Nucleus accumbens (tissue), 56 donors: Measurements from ENCODE around the gene STK11.
"Not testable (repeated sequence)": the region's sequence is repeated elsewhere in the genome, so short reads cannot be mapped to it uniquely, and the experiment has no call there.

Source experiments
- DNase-seq, 56 donors: peaks; one replicate each; lab custom pipeline; 2025; lab: John Stamatoyannopoulos, UW

The STK11 gene

DNA sequence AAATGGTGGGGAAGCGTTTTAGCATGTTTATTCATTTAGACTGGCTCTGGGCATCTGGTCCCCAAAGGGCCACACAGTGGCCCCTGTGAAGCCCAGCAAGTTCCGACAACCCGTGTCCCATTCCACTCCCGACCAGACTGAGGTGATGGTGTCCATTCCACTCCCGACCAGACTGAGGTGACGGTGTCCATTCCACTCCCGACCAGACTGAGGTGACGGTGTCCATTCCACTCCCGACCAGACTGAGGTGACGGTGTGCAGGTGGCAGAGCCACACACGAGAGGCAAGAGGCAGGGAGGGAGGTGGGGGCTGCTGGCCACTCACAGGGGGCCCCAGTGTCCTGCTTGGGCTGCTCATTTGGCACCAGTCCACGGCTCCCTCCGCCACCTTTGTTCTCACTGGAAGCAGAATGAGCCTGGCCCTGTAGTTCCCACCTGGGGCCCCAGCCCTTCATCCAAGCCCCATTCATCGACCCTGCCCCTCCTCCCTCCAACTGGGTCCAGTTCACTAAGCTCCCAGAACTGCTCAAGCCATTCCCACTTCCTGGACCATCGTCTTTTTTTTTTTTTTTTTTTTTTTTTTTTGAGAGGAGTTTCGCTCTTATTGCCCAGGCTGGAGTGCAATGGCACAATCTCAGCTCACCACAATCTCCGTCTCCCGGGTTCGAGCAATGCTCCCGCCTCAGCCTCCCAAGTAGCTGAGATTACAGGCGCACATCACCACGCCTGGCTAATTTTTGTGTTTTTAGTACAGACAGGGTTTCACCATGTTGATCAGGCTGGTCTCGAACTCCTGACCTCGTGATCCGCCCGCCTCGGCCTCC is 40.9 kb downstream of the STK11 start:
- not testable (repeated sequence) for DNase-seq

DNA sequence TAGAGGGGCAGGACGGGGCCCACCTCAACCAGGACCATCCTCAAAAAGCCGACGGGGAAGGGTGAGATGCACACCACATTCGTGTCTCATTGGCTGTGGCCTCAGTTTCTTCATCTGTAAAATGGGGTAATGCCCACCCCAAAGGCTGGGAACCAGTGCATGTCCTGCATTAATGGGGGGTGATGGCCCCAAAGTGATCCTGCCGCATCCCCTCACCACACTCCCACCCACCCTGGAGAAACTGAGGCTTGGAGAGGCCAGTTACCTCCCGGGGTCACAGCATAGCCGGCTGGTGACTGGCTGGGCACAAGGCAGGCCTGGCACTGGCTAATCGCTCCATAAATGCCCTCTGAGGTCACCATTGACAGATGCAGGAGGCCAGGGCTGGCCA is 42.2 kb downstream of the STK11 start:
- no peak for DNase-seq

DNA sequence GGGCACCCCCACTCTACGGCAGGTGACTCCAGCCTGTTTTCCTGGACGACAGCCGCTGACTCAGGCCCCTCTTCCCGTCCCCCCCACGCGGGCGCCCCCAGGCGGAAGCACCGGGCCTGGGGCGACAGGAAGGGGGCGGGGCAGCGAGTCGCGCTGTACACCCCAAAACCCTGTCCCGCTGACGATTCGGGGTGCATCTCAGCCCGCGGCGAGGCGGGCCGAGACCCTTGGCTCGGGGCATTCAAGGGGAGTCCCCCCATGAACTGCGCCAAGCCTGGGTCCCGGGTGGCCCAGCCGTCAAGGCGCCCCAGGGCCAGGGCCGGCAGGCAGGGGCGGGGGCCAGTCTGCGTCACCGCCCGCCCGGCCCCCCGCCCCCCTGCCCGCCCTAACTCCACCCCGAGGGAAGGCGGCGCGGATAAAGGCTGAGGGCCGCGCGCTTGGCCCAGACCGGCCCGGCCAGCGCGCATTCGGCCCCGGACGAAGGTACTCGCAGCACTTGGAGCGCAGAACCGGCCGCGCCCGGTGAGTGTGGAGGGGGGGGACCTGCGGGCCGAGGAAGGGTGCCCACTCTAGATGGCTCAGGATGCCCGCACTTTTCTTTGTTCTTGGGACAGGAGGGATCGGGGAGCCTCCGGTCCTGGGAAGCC is 42.7 kb downstream of the STK11 start, which contains the start of gene MIDN:
TSS of gene MIDN (plus strand) at position 445 of the 647 bp plus-strand sequence. CDS start 1,714 bp downstream, outside the sequence.
- peak in 46 of 56 donors; percentile 32 to 89 (median 71) for DNase-seq

DNA sequence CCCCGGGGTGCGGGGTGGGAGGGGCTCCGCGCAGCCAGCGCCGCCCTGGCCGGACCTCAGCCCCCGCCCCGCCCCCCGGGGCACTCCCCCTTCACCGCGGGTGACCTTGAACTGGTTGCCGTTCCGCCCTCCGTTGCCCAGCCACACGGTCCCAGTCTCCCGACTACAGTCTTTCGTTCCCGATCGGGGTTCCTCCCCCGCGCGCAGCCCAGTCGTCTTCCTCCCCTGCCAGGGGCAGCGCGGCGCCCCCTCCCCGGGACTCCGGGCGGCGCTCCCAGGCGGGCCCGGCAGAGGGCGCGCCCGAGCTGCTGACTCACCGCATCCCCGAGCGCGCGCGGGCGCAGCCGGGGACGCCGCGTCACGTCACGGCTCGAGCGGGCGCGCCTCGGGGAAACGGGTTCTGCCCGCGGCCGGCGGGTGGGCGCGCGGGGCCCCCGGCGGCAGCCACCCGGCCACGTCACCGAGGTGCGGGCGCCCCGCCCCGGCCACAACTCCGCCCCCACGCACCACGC is 43.3 kb downstream of the STK11 start:
- DNase-seq: peak in 49 of 56 donors; percentile 45 to 89 (median 77)

DNA sequence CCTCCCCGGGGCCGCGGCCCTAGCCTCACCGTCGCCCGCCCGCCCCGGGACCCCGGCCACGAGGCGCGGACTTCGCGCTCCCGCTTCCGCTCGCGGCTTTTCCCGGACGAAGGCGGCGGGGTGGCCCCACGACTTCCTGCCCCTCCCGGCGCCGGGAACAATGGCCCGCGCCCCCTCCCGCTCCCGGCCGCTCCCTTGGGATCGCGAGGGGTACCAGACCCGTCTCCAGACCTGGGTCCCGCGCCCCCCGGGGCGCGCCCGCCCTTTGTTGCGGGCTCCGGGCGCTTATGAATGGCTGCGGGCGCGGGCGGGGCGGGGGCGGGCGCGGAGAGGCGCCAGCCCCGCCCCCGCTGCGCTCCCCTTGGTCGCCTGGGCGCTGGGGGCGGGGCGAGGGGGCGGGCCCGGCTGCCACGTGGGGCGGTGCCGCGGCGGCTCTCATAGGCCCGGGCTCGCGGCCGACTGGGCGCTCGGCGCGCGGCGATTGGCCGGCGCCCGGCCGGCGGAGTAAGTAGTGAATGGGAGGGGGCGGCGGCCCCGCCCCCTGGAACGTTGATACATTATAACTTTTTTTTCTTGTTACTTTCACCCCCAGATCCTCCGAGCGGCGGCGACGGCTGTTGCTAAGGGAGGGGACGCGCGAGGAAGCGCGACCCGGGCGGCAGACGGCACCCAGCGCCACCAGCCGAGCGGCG is 43.9 kb downstream of the STK11 start:
- DNase-seq: peak; percentile 52 to 95 (median 87)

DNA sequence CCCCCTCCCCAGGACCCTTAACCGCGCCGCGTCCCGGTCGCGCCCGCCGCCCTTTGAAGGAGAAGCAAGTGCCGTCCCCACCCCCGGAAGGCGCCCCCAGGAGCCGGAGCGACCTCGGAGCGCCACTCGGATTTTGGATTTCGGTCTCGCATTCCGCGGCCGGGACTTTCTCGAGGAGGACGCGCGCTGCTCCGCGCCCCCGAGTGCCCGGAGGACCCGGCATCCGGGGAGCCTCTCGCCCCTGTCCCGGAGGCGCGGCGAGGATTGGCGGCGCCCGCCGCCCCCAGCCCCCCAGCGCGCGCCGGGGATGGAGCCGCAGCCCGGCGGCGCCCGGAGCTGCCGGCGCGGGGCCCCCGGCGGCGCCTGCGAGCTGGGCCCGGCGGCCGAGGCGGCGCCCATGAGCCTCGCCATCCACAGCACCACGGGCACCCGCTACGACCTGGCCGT is 44.4 kb downstream of the STK11 start:
- peak in 1 of 56 donors; percentile 46 for DNase-seq

DNA sequence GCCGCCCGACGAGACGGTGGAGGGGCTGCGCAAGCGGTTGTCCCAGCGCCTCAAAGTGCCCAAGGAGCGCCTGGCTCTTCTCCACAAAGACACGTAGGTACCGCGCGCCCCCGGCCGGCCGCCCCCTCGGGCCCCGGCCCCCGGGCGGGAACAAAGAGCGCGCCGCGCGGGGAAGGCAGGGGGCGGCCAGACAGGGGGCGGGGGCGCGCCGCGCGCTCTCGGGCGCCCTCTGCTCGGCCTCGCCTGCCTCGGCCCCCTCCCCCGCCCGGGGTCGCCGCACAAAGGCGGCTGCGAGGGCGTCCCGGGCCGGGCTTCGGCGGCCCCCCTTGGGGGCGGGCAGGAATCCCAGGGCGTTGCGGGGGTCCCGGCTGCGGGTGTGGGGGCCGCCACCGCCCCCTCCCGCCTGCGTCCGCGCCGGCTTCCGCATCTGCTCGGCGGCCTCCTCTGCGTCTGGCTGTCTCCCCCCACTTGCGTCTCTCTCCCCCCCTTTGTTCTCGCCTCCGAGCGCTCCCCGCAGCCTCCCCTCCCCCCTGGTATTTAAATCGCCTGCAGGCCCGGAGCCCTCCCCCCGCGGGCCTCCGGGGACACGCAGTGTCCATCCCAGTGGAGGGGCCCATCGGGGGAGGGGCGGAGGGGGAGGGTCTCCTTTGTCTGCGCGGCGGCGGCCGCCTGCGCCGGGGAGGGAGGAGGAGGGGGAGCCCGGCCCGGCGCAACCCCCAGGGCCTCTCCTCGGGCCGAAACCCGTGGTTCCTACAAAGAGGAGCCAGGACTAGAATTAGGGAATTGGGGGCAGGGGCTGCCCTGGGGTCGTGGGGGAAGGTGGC is 45.1 kb downstream of the STK11 start:
- peak in 47 of 56 donors; percentile 21 to 75 (median 59) for DNase-seq

DNA sequence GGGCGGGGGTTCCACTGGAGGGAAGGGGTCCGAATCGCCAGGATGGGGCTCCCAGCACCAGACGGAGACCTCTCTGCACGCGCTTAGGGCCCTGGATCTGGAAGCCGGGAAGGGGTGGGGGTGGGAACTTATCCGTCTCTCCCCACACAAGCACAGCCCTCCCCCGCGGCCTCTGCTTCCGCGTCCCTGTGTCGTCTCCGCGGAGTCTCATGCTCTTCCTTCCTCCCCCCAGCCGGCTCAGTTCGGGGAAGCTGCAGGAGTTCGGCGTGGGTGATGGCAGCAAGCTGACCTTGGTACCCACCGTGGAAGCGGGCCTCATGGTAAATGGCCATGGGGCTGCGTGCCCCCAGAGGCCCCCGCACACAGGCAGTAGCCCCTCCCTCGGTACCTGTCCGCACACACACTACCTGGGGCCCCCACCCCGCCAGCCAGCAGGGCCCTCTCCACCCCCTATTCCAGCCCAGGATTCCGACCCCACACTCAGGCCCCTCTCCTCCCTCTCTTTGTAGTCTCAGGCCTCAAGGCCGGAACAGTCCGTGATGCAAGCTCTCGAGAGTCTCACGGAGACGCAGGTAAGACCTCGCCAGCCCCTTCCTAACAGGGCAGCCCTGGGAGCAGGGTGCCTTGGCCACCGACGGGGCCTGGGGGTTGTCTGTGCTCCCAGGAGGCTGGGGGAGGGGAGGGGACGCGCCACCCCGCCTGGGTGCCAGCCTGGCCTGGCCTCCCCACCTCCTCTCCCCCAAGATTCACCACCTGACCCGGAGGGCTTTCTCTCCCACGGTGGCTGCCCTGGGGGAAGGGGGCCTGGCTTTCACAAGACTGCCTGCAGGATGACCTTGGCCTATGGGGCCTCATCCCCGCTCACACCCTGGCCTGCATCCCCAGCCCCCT is 46.0 kb downstream of the STK11 start:
- peak in 49 of 56 donors; percentile 25 to 84 (median 59) for DNase-seq

DNA sequence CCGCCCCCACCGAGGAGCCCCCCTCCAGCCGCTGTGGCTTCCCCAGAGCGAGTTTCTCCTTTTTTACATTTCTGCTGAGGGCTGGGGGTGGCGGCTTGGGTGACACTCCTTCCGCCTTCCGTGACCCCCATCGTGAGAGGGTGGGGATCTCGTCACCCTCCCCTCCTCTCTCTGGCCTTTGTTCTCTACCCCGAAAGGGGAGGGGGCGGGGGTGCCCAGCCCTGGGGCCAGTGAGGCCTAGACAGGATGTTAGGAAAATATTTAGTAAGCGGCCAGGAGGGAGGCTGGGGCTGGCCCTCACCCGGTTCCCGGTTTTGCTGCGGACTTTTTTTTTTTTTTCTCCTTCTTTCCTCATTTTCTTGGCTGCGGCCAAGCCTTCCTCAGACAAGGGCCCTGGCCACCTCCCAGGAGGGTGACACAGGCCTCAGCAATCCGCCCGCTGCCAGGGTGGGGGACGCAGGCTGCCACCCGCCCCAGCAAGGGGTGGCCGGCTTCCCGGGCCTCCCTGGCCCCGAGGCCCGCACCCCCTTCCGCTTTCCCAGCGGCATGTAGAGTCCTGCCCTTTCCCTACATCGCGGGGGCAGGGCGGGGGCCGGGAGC is 46.7 kb downstream of the STK11 start:
- peak in 54 of 56 donors; percentile 45 to 96 (median 86) for DNase-seq

DNA sequence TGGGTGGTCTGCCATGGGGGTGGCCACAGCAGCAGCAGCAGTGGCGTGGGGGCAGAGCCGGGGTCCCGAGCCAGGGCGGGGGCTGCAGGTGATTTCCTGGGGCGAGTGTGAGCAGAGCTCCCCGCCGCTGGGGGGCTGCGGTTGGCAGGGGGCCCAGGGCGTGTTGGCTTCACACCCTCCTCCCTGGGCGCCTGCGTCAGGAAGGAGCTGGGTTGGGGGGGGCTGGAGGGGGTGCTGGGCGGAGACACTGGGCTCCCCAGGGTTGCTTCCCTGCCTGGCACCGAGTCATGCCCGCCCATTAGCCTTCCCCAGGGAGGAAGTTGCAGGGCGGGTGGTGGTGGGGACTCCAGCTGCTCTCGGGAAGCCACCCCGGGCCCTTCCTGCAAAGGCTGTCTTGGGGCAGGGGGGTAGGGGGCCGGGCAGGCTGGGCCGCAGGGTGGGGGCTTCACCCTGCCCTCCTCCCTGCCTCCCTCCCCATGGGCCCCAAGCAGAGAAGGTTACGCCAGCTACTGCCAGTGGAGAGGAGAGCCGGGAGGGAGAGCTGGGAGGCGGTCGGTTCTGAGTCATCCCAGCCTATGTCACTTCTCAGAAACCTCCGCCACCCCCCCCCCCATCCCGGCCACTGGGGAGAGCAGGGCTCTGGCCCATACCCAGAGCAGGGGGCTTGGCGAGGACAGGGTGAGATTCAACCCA is 47.4 kb downstream of the STK11 start:
- DNase-seq: peak in 55 of 56 donors; percentile 73 to 99 (median 90)

DNA sequence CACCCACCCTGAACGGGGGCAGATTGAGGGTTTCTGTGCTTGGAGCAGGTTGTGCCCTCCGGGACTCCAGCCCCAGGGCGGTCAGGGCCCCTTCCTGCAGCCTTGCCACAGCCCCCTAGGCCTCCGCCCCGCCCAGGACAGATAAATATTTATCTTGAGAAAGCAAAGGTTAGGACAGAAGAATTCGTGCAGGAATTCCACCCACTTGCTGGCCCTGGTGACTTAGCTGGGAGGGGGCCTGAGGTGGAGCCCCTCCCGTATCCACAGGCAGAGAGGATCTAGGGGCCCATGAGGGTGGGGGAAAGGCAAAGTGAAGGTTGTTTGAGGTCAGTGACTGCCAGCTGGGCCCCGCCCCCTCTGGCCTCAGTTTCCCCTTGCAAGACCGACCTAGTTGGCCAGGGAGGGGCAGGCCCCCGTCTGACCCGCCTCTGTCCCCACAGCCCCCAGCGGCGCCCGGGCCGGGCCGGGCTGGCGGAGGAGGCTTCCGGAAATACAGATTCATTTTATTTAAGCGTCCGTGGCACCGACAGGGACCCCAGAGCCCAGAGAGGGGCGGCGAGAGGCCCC is 48.0 kb downstream of the STK11 start:
- peak in 2 of 56 donors; percentile 33 to 60 for DNase-seq

DNA sequence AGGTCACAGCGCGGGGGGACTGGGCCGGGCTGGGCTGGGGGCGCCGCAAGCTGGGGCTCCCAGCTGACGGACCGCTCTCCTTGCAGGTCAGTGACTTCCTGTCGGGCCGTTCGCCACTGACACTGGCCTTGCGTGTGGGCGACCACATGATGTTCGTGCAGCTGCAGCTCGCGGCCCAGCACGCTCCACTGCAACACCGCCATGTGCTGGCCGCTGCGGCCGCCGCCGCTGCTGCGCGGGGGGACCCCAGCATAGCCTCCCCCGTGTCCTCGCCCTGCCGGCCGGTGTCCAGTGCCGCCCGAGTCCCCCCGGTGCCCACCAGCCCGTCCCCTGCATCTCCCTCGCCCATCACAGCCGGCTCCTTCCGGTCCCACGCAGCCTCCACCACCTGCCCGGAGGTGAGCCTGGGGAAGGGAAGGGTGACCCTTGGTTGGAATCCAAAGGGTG is 48.5 kb downstream of the STK11 start:
- peak in 46 of 56 donors; percentile 7 to 75 (median 46) for DNase-seq

DNA sequence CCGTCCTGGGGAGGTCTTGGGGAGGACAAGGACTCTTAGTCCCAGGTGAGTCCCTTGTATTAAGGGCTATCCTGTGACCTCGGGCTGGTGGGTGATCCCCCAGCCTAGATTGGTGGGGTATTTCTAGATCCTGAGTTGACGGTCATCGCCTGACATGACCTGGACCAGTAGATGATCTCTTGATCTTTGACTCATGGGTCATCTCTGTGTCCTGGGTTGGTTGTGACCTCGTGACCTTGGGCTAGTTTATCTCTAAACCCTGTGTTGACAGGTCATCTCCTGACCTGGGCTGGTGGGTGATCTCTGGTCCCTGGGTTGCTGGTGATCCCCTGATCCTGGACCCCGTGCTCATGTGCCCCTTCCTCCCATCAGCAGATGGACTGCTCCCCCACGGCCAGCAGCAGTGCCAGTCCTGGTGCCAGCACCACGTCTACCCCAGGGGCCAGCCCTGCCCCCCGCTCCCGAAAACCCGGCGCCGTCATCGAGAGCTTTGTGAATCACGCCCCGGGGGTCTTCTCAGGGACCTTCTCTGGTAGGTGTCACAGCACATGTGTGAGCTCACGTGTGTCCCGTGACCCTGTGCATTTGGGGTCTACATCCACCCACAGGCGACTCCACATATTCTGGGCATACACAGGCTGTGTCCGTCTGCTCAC is 49.1 kb downstream of the STK11 start:
- DNase-seq: peak in 2 of 56 donors; percentile 50 to 54

DNA sequence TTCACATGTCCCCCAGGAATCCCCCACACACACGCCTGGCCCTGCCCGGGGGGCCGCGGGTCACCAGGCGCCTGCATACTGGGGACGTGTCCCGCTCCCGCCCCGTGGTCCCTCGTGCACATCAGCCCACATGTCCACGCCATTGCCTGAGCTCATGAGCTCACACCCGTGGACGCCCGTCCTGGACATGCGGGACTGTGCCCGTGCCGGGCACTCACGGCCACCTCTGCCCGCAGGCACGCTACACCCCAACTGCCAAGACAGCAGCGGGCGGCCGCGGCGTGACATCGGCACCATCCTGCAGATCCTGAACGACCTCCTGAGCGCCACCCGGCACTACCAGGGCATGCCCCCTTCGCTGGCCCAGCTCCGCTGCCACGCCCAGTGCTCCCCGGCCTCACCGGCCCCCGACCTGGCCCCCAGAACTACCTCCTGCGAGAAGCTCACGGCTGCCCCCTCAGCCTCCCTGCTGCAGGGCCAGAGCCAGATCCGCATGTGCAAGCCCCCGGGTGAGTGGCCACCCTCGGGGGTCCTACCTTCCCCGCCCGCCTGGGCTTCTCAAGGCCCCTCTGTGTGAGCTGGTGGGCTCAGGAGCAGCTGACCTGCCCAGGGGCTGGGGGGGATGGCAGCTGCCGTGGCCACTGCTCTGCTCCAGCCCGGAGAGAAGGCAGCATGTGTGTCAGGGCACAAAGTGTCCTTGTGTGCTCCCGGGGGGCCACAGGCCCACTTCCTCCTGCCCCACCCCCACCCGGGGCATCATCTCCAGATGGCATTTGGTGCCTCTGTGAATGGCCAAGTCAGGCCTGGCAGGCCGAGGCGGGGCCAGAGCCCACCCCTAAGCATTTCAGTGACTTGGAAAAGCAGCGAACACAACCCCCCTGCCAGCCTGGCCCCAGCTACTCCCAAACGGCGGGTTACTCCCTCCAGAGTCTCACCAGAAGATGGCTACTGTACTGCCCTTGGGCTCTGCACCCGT is 49.9 kb downstream of the STK11 start:
- DNase-seq: peak in 54 of 56 donors; percentile 28 to 93 (median 82)
